Measurements from ENCODE around the gene FBXW12.
"Not testable (repeated sequence)": the region's sequence is repeated elsewhere in the genome, so short reads cannot be mapped to it uniquely, and the experiment has no call there.

Gene FBXW12

DNA sequence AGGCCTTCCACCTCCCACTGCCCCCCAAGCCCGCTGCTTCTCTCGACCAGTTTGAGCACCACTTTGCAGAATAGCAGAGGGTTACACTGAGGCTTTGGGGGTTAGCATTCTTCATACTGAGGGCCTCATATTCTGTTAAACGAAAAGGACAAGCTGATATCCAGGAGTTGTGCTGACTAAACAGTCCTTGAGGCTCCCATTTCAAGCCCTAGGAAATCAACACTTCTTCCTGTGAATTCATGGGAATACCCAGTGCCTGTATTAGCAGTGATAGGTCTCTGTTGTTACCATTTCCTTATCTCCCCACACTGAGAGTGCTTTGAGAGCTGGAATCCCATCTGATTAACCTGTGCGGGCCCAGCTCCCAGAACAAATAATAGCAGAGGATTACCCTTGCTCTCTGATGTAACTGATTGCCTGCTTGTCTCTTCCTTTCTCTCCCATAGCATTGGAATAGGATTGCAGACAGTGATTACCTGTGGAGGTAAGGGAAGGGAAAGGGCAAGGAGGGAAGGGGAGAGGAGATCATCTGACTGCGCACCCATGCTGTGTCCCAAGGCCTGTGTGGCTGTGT lies 930 bp downstream of the FBXW12 start:
- no peak for DNase-seq

DNA sequence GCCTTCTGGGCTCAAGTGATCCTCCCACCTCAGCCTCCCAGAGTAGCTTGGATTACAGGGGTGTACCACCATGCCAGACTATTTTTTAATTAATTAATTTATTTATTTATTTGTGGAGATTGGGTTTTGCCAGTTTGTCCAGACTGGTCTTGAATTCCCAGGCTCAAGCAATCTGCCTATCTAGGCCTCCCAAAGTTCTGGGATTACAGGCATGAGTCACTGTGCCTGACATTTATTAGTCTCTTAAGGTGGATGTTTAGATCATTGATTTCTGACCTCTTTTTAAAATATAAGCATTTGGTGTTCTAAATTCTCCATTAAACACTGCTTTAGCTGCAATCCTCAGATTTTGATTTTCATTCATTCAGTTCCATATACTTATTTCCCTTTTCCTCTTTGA lies 15.6 kb downstream of the FBXW12 start:
- no peak for DNase-seq

DNA sequence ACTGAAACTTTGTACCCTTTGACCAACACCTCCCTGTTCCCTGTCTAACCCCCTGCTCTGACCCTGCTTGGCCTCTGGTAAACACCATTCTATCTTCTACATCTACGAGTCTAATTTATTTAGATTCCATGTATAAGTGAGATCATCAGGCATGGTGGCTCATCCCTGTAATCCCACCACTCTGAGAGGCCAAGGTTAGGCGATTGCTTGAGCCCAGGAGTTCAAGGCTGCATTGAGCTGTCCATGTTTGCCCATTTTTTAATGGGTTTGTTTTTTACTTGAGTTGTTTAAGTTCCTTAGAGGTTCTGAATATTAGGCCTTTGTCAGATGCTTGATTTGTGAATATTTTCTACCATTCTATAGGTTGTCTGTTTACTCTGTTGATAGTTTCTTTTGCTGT lies 16.9 kb downstream of the FBXW12 start:
- no peak for DNase-seq

DNA sequence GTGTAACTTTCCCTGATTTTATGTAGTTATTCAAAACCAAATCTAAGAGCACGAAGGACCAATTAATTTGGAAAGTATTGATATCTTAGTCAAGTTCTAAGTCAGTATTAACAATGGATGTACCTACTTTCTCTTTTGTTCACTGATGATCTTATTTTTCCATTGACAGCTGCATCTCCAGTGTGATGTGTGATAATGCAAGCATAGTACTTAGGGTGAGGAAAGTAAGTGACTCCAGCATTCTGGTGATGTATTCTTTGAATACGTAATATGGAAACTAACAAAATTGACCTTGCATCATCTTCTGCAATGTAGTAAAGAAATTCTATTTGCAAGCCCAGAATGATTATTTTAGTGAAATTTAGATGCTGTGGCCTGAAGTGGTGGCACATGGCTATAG lies 22.4 kb downstream of the FBXW12 start:
- no peak for DNase-seq

DNA sequence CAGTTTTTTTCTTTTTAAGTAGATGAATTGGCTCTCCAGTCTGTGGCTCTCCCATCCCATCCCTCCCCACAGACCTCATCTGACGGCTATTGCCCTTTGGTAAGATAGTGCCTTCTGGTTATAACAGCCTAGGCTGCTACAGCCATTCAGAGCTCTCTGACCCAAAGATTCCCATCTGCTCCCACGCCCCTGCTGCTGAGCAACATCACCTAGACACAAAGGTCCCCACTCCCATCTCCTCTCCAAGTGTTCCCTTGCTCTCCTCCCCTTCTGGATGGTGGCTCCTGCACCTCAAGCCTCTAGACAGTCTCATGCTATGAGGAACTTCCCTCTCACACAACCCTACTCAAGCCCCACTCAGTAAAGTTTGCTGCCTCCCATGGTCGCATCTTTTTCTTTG lies 23.7 kb downstream of the FBXW12 start:
- no peak for DNase-seq

DNA sequence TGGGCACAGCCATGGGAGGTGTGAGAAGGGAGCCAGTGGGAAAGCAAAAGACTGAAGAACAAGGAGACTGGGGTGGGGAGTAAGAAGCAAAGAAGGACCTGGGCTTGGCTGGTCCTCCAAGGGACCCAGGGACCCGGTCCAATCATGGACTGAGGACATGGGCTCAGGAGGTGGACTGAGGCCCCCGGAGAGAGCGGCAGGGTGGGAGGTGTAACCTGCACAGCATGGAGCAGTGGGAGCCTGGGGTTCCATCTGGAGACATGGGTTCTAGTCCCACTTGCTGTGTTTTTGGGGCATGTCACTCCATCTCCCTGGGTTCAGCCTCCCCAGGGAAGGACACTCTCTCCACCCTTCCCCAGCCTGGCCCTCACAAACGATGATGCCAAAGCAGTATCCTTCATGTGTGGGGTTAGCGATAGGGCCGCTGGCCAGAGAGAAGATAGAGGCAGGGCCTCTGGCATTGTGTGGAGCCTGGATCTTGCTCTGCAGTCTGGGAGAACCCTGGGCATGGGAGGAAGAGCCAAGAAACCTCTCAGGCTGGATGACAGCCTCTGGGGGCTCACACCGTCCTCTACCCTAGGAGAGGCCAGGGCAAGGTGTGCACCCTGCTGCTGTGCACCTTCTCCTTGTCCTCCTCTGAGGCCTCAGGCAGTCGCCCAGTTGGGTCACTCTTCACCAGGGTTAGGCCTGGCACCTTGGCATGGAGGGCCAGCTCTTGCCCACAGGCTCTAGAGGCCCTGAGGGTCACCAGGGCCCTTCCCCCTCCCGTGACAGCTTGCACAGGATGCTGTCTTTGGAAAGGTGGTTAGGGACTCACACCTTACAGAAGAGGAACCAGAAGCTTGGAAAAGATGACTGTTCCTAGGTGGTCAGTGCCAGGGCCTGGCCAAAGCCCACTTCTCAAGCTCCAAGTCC lies 26.0 kb downstream of the FBXW12 start:
- DNase-seq: no peak

DNA sequence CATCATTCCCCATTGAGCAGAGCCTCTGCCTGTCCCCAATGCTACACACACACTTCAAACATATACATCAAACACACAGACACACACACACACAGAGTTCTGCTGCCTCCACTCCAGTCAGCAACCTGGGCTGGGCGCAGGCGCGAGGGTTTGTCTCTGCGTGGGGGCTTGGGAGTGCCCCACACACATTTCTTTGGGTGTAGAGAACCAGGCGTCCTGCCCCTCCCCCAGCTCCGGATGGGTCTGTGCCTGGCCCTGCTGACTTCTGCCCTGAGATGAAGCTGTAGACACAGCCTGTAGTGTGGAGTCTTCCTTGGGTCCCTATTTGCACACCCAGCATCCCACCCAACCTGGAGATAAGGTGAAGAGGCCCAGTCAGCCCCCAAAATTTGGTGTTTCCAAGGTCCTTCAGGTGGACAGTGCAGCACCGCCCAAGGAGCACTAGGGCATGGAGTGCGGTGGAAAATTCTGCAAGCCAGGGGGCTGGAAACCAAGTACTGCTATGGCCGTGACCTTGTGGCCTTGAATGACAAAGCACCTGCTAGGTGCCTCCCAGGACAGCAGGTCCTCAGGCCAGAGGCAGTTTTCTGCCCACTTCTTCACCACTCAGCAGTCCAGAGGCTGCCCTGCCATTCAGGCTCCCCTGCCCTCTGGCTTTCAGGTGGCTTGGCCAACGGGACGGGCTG lies 26.8 kb downstream of the FBXW12 start:
- no peak for DNase-seq

DNA sequence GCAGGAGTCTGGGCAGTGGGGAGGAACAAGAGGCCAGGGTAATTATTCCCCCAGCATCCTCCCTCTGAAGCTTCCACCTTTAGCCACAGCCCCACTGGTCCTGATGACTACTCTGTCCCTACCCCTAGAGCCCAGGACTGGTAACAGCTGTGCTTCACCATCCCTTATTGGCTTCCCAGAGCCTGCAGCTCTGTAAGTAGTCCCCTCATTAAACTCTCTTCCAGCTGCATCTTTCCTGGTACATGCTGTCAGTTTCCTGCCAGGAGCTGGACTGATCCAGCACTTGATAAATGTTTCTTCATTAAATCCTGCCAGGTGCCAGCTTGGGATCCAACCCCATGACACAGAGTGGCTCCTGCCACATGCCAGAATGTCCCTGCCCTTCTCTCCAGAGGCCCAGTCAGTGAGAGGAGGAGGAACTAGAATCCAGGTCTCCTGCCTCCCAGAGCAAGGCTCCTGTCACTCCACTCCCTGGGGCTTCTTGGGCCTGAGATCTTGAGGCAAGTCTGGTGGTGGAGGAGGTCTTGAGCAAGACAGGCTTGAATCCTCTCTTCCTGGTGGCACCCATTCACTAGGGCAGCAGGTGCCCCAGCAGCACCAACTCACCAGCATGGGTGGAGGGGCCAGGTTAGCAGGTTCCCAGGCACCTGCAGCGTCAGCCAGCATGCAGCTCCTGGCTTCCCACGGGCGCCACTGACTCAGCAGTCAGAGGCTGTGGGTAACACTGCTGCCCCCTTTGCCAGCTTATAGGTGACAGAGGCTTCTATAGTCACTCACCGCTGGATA lies 27.6 kb downstream of the FBXW12 start:
- DNase-seq: no peak

DNA sequence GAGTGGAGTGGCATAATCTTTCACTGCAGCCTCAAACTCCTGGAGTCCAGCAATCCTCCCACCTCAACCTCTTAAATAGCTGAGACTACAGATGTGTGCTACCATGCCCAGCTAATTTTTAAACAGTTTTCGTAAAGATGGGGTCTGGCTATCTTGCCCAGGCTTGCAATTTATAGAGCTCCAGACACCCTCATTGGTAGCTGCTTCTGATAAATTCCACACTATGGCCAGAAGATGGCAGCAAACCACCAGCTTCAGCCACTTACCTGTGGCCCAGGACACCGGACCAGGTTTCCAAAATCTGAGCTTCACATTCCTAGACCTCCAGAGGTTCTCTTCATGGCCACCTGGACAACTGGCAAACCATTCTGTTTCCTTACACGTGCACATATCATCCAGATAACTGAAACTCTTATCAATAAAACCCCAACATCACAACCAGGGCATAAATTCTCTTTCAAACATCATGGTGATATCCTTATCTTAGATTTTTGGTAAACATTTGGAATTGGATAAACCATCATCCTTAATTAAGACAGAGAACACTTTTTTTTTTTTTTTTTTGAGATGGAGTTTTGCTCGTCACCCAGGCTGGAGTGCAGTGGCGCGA lies 28.9 kb downstream of the FBXW12 start:
- peak; percentile 19 to 44 for DNase-seq

DNA sequence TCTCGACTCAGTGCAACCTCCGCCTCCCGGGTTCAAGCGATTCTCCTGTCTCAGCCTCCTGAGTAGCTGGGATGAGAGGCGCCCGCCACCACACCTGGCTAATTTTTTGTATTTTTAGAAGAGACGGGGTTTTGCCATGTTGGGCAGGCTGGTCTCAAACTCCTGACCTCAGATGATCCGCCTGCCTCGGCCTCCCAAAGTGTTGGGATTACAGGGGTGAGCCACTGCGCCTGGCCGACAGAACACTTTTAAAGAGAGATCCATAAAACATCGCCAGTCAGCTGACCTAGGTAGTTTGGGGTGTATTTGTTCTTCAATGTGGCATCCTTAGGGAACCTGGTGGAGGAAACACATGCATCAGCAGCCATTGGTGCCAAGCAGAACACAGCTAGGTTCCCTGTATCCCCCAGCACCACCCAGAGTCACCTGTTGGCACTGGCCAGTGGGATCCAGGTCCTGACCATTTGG lies 29.4 kb downstream of the FBXW12 start:
- not testable (repeated sequence) for DNase-seq

DNA sequence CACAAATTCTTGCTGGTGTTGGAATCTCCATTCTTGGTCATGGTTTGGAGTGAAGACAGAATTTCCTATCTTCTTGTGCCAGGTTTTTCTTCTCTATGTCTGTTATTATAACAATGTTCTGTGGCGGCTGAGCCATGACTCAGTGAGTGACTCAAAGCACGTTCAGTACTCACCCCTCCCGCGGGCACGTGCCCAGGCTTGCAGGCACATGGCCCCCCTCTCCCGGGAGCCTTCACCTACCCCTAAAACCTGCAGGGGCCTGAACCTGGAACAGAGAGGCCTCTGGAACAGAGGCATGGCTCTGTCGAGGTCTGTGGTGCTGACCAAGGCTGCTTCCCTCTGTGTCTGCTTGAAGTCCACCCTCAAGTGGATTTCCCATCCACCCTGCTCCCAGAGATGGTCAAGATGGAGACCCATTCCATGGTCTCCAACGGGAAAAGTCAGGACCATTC lies 30.3 kb downstream of the FBXW12 start:
- no peak for DNase-seq

DNA sequence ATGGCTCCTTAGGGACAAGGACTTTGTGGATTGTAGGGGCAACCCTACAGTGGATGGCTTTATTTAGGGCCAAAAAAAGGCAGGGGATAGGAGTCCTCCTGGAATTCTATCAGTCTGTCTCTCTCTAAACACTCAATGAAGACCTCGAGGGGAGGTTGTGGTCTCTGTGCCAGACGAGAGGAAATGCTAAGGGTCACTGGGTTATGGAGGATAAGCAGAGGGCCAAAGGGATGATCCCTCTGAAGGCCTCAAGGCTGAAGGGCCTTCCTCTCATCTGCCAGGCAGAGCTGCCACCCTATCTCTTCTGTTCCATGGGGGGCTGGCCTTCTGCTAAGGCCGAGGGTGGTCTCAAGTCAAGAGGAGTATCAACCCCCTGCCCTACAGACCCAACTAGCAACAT lies 30.9 kb downstream of the FBXW12 start:
- DNase-seq: no peak

DNA sequence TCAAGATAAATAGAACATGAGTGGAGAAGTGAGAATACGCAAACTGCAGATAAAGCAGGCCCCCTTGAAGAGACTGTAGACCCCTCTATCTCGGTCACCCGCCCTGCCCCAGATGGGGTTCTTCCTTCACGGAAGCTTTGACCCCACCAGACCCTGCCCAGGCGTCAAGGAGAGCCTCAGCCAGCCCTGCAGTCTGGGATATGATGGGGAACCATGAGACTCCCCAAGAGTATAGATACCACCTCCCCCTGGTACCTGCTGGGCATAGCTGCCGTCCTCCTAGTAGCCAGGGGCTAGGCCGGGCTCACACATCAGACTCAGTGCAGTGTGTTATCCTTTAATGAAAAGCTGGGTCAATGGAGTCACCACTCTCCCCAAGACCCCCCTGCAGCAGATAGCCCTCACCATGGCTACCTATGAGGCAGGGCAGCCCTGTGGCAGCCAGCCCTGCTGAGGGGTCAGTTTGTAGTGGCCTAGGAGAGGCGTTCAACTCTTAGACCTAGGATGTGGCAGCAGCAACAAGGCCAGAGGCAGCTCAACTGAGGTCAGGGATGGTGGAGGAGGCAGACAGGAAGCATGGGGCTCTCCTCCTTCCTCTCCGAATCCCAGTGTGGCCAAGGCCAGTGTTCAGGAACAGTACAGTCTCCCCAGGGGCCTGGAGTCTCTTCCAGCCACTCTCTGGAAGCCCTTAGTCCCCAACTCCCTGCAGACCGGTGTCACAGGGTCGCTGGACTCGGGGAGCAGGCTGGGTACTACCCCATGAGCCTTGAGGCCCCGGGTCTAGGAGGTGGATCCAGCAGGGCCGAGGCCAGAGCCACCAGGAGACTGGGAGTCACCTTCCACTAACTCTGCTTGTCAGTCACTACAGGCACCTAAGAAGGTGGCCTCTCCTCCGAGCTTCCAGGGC lies 31.8 kb downstream of the FBXW12 start:
- DNase-seq: no peak

DNA sequence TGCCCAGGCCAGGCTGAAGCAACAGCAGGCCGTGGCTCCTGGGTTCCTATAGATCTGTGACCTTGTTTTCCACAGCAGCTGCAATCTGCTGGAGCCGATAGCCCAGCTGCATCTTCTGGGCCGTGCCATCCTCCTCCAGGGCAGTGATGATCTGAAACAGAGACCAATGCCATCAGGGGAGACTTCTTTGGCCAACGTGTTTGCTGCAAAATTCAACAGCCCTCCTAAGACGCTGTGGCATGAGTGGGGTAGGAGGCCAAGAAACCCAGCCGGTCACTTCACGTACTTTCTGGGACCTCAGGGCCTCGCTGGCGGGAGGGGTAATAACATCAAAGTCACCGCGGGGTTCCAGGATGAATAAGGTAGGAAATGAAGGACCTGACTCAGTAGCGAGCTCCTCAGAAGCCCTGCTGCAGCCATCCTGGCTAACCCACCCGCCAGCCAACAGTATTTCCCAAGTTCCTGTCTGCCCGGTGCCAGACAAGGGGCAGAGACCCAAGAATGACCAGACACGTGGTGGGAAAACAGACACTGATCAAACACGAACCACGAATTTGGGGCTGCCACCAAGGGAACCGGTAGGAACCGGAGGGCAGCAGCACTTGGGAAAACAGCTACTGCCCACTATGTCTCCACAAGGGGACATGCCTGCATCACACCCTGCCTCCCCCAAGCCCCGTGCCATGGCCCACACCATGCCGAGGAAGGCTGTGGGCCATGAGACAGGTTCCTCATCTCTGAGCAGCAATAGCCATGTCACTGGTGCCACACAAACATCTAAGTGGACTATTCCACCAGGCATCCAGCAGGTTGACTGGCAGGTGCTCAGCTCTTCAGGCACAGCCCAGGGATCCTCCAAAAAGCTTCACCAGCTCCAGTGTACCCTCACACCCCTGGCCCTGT lies 32.7 kb downstream of the FBXW12 start:
- no peak for DNase-seq

DNA sequence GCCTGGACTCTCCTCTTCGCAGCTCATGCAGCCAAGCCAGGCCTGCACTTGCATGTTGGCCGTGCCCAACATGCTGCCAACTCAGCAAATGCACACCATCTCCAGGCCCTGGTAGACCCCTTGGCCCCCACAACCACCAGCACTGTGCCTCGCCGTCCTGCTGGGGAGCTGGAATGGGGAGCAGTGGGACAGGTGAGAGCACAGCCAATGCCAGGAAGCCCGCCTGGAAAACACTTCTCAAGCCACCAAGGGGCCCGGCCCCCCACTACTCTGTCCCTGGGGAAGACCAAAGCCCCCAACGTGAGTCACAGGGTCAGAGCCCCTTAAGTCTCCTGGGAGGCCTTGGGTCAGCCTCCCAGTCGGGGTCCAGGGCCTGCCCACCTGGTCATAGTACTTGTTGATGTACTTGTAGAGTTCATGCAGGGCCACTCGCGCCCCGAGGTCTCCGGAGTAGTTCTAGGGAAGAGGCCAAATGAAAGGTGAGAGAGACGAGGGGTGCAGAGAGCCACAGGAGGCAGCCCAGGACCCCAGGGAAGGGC lies 33.4 kb downstream of the FBXW12 start:
- DNase-seq: no peak

DNA sequence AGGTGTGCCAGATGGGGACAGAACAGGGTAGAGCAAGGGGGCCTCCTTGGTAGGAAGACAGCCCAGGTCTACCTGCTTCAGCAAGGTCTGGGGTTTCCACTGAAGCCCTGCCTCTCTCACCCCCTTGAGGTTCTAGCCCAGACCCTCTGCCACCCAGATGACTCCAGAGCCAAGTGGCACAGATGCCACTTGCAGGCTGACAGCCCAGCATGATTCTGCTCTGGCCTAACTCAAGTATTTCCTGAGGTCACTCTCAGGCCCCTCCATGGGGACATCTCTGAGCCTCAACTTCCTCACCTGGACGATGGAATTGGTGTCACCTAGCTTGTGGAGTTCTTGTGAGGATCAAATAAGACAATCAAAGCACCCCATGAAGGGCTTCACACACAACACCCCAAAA lies 34.0 kb downstream of the FBXW12 start:
- DNase-seq: no peak

DNA sequence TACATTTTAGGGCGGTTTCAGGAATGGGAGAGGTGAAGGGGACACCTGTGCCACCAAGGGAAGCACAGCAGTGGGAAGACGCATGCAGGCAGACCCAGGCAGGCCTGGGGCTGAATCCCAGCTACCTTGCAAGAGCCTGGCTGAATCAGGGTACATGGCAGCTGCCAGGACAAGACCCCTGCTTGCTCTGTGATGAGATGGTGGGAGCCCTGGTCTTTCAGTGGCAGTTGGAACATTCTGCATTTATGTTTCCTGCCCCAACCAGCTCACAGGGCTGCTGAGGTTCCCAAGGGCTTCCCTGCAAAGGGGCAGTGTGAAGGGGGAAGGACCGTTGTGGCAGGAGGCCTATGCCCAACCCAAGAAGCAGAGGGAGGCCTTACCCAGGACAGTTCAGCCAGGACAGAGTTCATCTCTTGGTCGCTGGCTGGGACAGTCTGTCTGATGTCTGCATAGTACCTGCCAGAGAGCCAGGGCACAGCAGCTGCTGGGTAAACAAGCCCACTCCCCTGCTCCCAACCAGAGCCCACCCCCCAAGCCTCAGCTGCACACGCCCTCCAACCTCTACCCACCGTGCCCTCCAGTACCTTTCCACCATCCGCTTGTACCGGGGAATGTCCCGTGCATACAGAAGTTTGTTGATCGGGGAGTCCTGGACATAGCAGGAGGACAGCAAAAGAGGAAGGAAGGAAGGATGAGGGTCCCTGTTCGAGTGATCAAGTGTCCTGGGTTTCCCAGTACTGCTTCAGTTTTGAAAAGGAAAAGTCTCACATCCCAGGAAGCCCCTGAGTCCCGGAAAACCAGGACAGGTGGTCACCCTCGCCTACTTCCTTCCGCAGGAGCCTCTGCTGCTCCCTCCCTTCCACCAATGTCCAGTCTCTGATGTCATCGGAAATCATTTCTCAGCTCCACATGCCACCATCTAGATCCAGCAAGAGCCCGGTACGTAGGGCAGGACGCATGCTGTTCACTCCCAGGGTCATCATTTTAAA lies 34.7 kb downstream of the FBXW12 start:
- no peak for DNase-seq

DNA sequence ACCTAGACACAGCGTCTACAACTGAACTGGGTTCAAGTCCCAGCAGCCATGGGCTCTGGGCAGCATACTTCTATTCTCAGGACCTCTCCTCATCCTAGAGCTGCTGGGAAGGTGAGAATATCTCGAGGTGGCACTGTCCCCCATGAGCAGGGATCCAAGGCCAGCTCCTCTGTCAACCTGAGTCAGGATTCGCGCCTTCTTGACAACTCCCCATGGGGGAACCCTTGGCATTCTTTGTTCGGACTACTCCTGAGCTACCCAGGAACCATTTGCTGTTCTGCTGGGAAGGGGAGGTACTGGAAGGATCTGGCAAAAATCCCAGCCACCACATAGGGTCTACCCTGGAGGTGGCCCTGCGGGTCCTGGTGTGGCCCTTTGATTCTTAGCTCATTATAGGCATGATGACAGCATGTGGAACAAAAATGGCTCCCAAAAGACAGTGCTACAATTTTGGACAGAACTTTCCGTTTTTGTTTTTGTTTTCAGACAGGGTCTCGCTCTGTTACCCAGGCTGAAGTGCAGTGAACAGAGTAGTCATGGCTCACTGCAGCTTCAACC lies 35.6 kb downstream of the FBXW12 start:
- no peak for DNase-seq
